Trophoblast cell (in vitro differentiated cells and primary cell): ENCODE results near the gene CTTN.

Source experiments
- DNase-seq, 2 donors: peaks; one replicate each; pipeline ENCODE4 v3.0.0-alpha.2; 2016
- H2AFZ ChIP-seq: 2 replicates; pipeline ENCODE4 v1.6.1; 2013; ENCODE audit warnings: low read length, moderate library complexity, mild to moderate bottlenecking; ENCODE audit not compliant: insufficient read depth, poor library complexity
- H2AK5ac ChIP-seq: 2 replicates; pipeline ENCODE4 v1.6.1; 2013; ENCODE audit warnings: mild to moderate bottlenecking, low read length
- H2BK120ac ChIP-seq: 2 replicates; pipeline ENCODE4 v1.6.1; 2013; ENCODE audit warnings: low read length, mild to moderate bottlenecking, moderate library complexity; ENCODE audit not compliant: insufficient read depth, poor library complexity
- H2BK12ac ChIP-seq: 2 replicates; pipeline ENCODE4 v1.6.1; 2013; ENCODE audit warnings: mild to moderate bottlenecking, low read length, moderate library complexity
- H2BK5ac ChIP-seq: 2 replicates; pipeline ENCODE4 v1.6.1; 2013; ENCODE audit warnings: low read length, low read depth, moderate library complexity, mild to moderate bottlenecking; ENCODE audit not compliant: poor library complexity
- H3K14ac ChIP-seq: 2 replicates; pipeline ENCODE4 v1.6.1; 2013; ENCODE audit warnings: mild to moderate bottlenecking, low read length
- H3K18ac ChIP-seq: 2 replicates; pipeline ENCODE4 v1.6.1; 2013; ENCODE audit warnings: mild to moderate bottlenecking, low read length
- H3K23ac ChIP-seq: 2 replicates; pipeline ENCODE4 v1.6.1; 2013; ENCODE audit warnings: low read length
- H3K27ac ChIP-seq: 2 replicates; pipeline ENCODE4 v1.5.1; 2013; ENCODE audit warnings: low read depth, mild to moderate bottlenecking, inconsistent platforms, low read length, moderate library complexity
- H3K27me3 ChIP-seq: 2 replicates; pipeline ENCODE4 v1.6.1; 2013; ENCODE audit warnings: inconsistent platforms, mild to moderate bottlenecking, low read length, moderate library complexity; ENCODE audit not compliant: insufficient read depth
- H3K36me3 ChIP-seq, 2 experiments: 1 replicate in 1 of 2; 2 replicates in 1 of 2; pipeline ENCODE4 v1.6.1; 2013; ENCODE audit warnings: low read length in 2 of 2, mild to moderate bottlenecking in 2 of 2, moderate library complexity in 1 of 2; ENCODE audit not compliant: insufficient read depth in 2 of 2, control insufficient read depth in 1 of 2
- H3K4ac ChIP-seq: 2 replicates; pipeline ENCODE4 v1.6.1; 2013; ENCODE audit warnings: low read depth, mild to moderate bottlenecking, low read length, moderate library complexity
- H3K4me1 ChIP-seq, 2 experiments: 1 replicate in 1 of 2; 2 replicates in 1 of 2; pipeline ENCODE4 v1.6.1; 2013; ENCODE audit warnings: low read length in 2 of 2, mild to moderate bottlenecking in 2 of 2, moderate library complexity in 1 of 2; ENCODE audit not compliant: insufficient read depth in 2 of 2, control insufficient read depth in 1 of 2
- H3K4me2 ChIP-seq: 2 replicates; pipeline ENCODE4 v1.6.1; 2013; ENCODE audit warnings: inconsistent platforms, mild to moderate bottlenecking, low read length, moderate library complexity
- H3K4me3 ChIP-seq: 2 replicates; pipeline ENCODE4 v1.5.1; 2013; ENCODE audit warnings: mild to moderate bottlenecking, low read depth, low read length, inconsistent platforms
- H3K79me1 ChIP-seq: one replicate; pipeline ENCODE4 v1.6.1; 2013; ENCODE audit warnings: low read length
- H3K79me2 ChIP-seq: 2 replicates; pipeline ENCODE4 v1.6.1; 2013; ENCODE audit warnings: low read length, mild to moderate bottlenecking; ENCODE audit not compliant: control insufficient read depth, insufficient read depth, poor library complexity
- H3K9ac ChIP-seq: 2 replicates; pipeline ENCODE4 v1.6.1; 2013; ENCODE audit warnings: mild to moderate bottlenecking, low read length
- H3K9me3 ChIP-seq: 2 replicates; pipeline ENCODE4 v1.6.1; 2013; ENCODE audit warnings: low read depth, mild to moderate bottlenecking, control low read depth, inconsistent platforms, low read length; ENCODE audit not compliant: insufficient read depth
- H4K12ac ChIP-seq: 2 replicates; pipeline ENCODE4 v1.6.1; 2013; ENCODE audit warnings: low read depth, mild to moderate bottlenecking, low read length, moderate library complexity
- H4K8ac ChIP-seq: 2 replicates; pipeline ENCODE4 v1.6.1; 2013; ENCODE audit warnings: low read depth, mild to moderate bottlenecking, low read length, moderate library complexity
- H4K91ac ChIP-seq: one replicate; pipeline ENCODE4 v1.6.1; 2013; ENCODE audit warnings: low read depth, mild to moderate bottlenecking, low read length, moderate library complexity
- WGBS: extraction: QIAGEN DNeasy Blood & Tissue Kit; methylation state at CpG from one replicate; pipeline ENCODE4 v1.1.7; 2013; ENCODE audit warnings: missing lambda C conversion rate; ENCODE audit not compliant: insufficient read length, insufficient coverage; ENCODE audit errors: extremely low coverage; 5-methylcytosine and 5-hydroxymethylcytosine counted together

The CTTN gene

GRCh38 chr11:70371241-70371640, 27.1 kb upstream of the CTTN start:
- H3K23ac ChIP-seq: no peak overlapping the region
- H4K12ac ChIP-seq: no peak overlapping the region
- no peak overlapping the region for H4K91ac ChIP-seq
- no peaks in the 10 kb centered on the region for H3K79me1 ChIP-seq
- no peaks in the 10 kb centered on the region for H3K27me3 ChIP-seq
- no peak overlapping the region for H3K4ac ChIP-seq
- H3K14ac ChIP-seq: no peak overlapping the region
- H2BK12ac ChIP-seq: no peak overlapping the region
- H3K4me1 ChIP-seq: no peaks in the 10 kb centered on the region
- no peak overlapping the region for H3K18ac ChIP-seq
- H4K8ac ChIP-seq: no peak overlapping the region
- no peak overlapping the region for H3K4me2 ChIP-seq
- H2AFZ ChIP-seq: no peak overlapping the region
- H3K9ac ChIP-seq: no peak overlapping the region
- no peaks in the 10 kb centered on the region for H3K9me3 ChIP-seq
- H2BK5ac ChIP-seq: no peak overlapping the region
- H2BK120ac ChIP-seq: no peak overlapping the region
- no CpG with 5 or more reads among the region's 5 CpGs for WGBS
- H3K36me3 ChIP-seq: peaks cover 26 to 31% of the 10 kb centered on the region in 2 experiments
- H2AK5ac ChIP-seq: no peak overlapping the region
- no peak for DNase-seq
- no peak overlapping the region for H3K4me3 ChIP-seq
- no peak overlapping the region for H3K27ac ChIP-seq
- H3K79me2 ChIP-seq: no peaks in the 10 kb centered on the region

- H3K79me1 ChIP-seq: no peaks in the 10 kb centered on the region
- no peak overlapping the region for H4K91ac ChIP-seq
- no peak overlapping the region for H3K27ac ChIP-seq
- H2BK120ac ChIP-seq: no peak overlapping the region
- H3K4me1 ChIP-seq: no peaks in the 10 kb centered on the region
- peak overlapping the region; percentile 59 for H3K18ac ChIP-seq
- no peak overlapping the region for H3K14ac ChIP-seq
- H3K4ac ChIP-seq: no peak overlapping the region
- no peak overlapping the region for H4K8ac ChIP-seq
- no peak overlapping the region for H2BK5ac ChIP-seq
- H3K27me3 ChIP-seq: no peaks in the 10 kb centered on the region
- WGBS: no CpG with 5 or more reads among the region's 8 CpGs
- no peak overlapping the region for H2AFZ ChIP-seq
- no peak overlapping the region for H3K4me3 ChIP-seq
- H3K9me3 ChIP-seq: no peaks in the 10 kb centered on the region
- no peaks in the 10 kb centered on the region for H3K79me2 ChIP-seq
- H2AK5ac ChIP-seq: no peak overlapping the region
- H3K36me3 ChIP-seq: peaks cover 30 to 31% of the 10 kb centered on the region in 2 experiments
- H4K12ac ChIP-seq: no peak overlapping the region
- no peak for DNase-seq
- no peak overlapping the region for H2BK12ac ChIP-seq
- H3K9ac ChIP-seq: no peak overlapping the region
- H3K4me2 ChIP-seq: no peak overlapping the region
- no peak overlapping the region for H3K23ac ChIP-seq
Measured at GRCh38 chr11:70372076-70372475, 26.3 kb upstream of the CTTN start.

GRCh38 chr11:70376621-70377020, 21.7 kb upstream of the CTTN start:
- H4K8ac ChIP-seq: no peak overlapping the region
- WGBS: no CpG with 5 or more reads among the region's 12 CpGs
- no peaks in the 10 kb centered on the region for H3K79me2 ChIP-seq
- H4K12ac ChIP-seq: no peak overlapping the region
- H2BK120ac ChIP-seq: no peak overlapping the region
- no peak overlapping the region for H3K27ac ChIP-seq
- no peak overlapping the region for H4K91ac ChIP-seq
- no peak overlapping the region for H3K4me3 ChIP-seq
- no peak overlapping the region for H2AFZ ChIP-seq
- DNase-seq: no peak
- no peak overlapping the region for H2BK12ac ChIP-seq
- H2BK5ac ChIP-seq: no peak overlapping the region
- peaks cover 38 to 39% of the 10 kb centered on the region in 2 experiments for H3K36me3 ChIP-seq
- no peak overlapping the region for H3K4ac ChIP-seq
- H3K23ac ChIP-seq: no peak overlapping the region
- no peaks in the 10 kb centered on the region for H3K27me3 ChIP-seq
- H3K9ac ChIP-seq: no peak overlapping the region
- no peaks in the 10 kb centered on the region for H3K4me1 ChIP-seq
- H3K4me2 ChIP-seq: no peak overlapping the region
- no peak overlapping the region for H2AK5ac ChIP-seq
- H3K9me3 ChIP-seq: no peaks in the 10 kb centered on the region
- no peak overlapping the region for H3K14ac ChIP-seq
- no peaks in the 10 kb centered on the region for H3K79me1 ChIP-seq
- no peak overlapping the region for H3K18ac ChIP-seq

DNA sequence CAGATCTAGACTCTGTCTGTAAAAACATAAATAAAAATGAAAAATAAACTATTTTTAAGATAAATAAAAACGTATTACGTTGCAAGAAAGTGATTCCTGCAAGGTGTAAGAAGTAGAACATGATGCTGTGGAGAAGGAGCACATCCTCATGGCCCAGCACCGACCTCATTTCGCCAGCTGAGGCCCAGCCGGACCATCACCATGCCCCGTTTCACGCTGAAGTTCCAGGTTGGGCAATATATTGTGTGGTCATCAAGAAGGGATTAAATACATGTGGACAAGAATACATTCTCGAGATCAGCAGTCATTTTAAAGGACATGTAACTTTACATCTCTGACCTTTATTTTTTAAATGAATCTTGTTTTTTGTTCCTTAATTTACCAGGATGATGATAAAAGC, 20.7 kb upstream of the CTTN start:
- Histone ChIP-seq H2BK5ac (no peak overlapping the region), H2AFZ (no peak overlapping the region), H3K79me2 (no peaks in the 10 kb centered on the region), H2AK5ac (no peak overlapping the region), H3K23ac (no peak overlapping the region), H3K36me3 (peaks cover 36 to 37% of the 10 kb centered on the region in 2 experiments), H3K18ac (no peak overlapping the region), H3K14ac (no peak overlapping the region), H4K8ac (no peak overlapping the region), H2BK120ac (no peak overlapping the region), H3K27me3 (no peaks in the 10 kb centered on the region), H3K4me3 (no peak overlapping the region), H4K91ac (no peak overlapping the region), H3K4me2 (no peak overlapping the region), H3K4me1 (peaks cover 0 to 3% of the 10 kb centered on the region in 2 experiments), H2BK12ac (no peak overlapping the region), H3K27ac (no peak overlapping the region), H4K12ac (no peak overlapping the region), H3K9ac (no peak overlapping the region), H3K9me3 (no peaks in the 10 kb centered on the region), H3K4ac (no peak overlapping the region), H3K79me1 (no peaks in the 10 kb centered on the region)
- no CpG with 5 or more reads among the region's 8 CpGs for WGBS
- no peak for DNase-seq
